Thyroid gland (tissue), 4 donors: ENCODE data around the gene BTBD9.

Experiments used
- POLR2A ChIP-seq, 2 donors: fragments of 450-650 bp; IDR thresholded peaks; one replicate each; pipeline ENCODE4 v1.6.1; 2017; ENCODE audit warnings: antibody characterized with exemption in 2 of 2, mild to moderate bottlenecking in 2 of 2, moderate library complexity in 1 of 2
- TF ChIP-seq, protein P1 (sequence below), 6 experiments: fragments of 200-600 bp in 3 of 6; fragments of 450-650 bp in 3 of 6; sonication (generic) in 3 of 6; IDR thresholded peaks; one replicate each; pipeline ENCODE4 v1.5.1; 2016 to 2019; ENCODE audit warnings: antibody characterized with exemption in 6 of 6, mild to moderate bottlenecking in 2 of 6, inconsistent platforms in 1 of 6, moderate library complexity in 1 of 6

DNA sequence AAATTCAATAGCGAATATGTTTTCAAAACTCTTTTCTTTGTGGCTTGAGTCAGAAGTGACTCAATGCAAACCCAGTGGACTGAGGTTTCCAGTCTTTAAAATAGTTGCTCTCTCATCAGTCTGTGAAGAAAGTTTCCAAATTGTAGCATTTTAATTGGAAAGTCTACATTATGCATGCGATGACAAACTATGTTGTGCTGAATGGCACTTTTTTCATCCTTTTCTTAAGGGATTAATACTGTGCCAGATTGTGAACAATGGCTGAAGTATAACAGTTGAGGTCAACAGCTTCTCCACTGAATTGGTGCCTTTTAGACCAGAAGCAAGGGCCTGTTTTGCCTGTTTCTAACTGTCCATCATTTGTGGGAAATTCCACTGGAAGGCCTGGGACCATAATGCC lies 377.1 kb downstream of the BTBD9 start:
- TF ChIP-seq POLR2A (IDR thresholded peaks at IDR 0.05), result no peak
- TF ChIP-seq, protein P1, sequence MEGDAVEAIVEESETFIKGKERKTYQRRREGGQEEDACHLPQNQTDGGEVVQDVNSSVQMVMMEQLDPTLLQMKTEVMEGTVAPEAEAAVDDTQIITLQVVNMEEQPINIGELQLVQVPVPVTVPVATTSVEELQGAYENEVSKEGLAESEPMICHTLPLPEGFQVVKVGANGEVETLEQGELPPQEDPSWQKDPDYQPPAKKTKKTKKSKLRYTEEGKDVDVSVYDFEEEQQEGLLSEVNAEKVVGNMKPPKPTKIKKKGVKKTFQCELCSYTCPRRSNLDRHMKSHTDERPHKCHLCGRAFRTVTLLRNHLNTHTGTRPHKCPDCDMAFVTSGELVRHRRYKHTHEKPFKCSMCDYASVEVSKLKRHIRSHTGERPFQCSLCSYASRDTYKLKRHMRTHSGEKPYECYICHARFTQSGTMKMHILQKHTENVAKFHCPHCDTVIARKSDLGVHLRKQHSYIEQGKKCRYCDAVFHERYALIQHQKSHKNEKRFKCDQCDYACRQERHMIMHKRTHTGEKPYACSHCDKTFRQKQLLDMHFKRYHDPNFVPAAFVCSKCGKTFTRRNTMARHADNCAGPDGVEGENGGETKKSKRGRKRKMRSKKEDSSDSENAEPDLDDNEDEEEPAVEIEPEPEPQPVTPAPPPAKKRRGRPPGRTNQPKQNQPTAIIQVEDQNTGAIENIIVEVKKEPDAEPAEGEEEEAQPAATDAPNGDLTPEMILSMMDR (IDR thresholded peaks at IDR 0.05), result no peak
